Right forelimb (tissue), 1 donor: ENCODE measurements around the gene ADAT1.

Experiments used
- DNase-seq: peaks from one replicate; pipeline ENCODE4 v3.0.0-alpha.2; 2018

Gene ADAT1

DNA sequence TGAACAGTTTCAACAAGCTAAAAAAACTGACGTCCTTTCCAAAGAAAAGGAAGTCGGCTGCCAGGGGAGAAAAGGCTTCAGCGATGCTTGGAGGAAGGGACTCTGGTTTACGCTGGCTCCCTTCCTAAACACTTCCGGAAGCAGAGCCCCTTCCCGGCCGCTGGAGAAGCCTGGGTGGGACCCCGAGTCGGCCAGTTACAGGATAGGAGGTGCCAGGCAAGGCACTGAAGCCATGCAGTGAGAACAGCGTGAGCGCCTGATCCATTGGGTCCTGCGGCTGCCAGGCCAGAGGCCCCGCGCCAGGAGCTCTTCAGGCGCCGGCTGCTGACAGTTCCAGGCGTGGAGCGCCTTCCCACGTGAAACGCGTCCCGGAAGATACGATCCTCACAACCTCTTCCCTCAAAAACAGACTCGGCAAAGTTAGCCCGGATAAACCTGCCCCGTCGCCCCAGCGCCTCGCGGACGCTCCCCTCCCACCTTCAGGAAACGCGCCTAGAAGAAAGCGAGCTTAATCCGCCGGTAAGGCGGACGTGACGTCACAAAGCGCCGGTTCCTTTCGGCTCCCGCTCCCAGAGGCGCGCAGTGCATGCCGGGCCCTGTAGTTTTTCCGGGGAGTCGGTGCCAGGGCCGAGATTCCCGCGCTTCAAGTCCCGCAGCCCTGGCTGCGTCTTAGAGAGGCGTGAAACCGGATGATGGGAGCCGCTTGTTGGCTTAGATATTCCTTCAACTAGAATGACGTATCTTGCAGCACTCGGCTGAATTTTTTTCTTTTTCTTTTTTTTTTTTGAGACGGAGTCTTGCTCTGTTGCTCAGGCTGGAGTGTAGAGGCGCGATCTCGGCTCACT lies at the start of gene ADAT1:
TSS of gene ADAT1 (minus strand) at position 521 of the 845 bp plus-strand sequence. CDS start 2,482 bp downstream, outside the sequence.
- DNase-seq, result peak; percentile 98

- DNase-seq, result no peak
These were observed 44.4 kb upstream of the ADAT1 start for GRCh38 chr16:75667503-75667902.

- no peak for DNase-seq
These were observed 37.7 kb upstream of the ADAT1 start for GRCh38 chr16:75660726-75661302.

DNA sequence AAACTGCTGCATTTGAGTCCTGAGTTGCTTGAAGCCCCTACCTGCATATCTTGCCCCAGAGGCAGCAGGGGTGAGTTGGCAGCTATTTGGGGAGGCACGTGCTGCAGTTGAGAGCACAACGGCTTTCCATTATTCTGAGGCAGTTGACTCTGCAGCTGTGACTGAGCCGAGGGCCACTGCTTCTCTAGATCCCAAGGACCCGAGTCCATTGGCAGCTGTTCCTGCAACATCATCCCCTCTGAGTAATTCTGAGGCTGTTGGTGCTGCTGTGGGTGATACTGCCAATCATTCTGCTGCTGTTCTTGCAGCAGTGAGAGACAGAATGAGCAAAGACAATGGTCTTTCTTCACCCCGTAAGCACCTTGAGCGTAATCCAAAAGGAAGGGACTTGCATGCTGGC lies 37.2 kb upstream of the ADAT1 start:
- no peak for DNase-seq

GRCh38 chr16:75658175-75658574 lies 35.1 kb upstream of the ADAT1 start:
- DNase-seq, result no peak

DNA sequence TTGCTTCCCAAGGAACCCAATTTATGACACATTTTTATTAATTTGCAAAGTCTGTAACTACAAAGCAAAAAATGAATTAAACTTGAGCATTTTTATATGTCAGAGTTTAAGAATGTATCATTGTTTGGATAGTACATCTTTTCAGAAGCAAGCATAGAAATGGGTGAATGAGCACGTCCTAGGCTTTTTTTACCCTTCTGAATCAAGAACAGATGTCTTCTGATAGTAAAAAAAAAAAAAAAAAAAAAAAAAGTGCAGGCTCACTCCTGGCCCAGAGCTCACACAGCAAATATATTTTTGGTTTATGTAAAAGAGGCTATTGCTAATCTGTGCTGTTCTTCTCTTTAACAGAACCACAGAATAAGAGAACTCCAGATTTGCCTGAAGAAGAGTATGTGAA lies 30.8 kb upstream of the ADAT1 start:
- no peak for DNase-seq

GRCh38 chr16:75648265-75649076 lies 25.4 kb upstream of the ADAT1 start:
- DNase-seq, result peak; percentile 92

DNA sequence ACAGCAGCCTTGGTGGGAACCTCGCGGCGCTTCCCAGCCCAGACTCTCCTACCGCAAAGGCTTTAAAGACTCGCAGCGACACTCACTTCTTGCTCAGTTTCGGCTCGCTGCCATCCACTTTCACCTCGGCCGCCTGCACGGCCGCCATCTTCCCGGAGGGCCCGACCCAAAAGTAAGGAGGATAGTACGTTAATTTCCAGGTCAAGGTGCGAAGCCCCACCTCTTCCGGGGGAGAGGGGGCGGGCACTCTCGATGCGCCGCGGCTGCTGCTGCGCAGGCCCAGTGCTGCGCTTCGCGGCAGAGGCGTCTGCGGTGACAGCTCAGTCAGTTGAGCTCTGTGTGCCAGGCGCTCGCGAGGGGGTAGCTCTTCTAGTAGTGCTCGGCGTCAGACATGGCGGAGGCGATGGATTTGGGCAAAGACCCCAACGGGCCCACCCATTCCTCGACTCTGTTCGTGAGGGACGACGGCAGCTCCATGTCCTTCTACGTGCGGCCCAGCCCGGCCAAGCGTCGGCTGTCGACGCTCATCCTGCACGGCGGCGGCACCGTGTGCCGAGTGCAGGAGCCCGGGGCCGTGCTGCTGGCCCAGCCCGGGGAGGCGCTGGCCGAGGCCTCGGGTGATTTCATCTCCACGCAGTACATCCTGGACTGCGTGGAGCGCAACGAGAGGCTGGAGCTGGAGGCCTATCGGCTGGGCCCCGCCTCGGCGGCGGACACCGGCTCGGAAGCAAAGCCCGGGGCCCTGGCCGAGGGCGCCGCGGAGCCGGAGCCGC lies 24.6 kb upstream of the ADAT1 start, which contains the start of the genes KARS1 and TERF2IP:
TSS of gene KARS1 (minus strand) at position 174 of the 773 bp plus-strand sequence. CDS start at position 148, 26 bp downstream.
TSS of gene TERF2IP (plus strand) at position 282 of the 773 bp plus-strand sequence. CDS start at position 392, 110 bp downstream.
- DNase-seq, result peak; percentile 95

DNA sequence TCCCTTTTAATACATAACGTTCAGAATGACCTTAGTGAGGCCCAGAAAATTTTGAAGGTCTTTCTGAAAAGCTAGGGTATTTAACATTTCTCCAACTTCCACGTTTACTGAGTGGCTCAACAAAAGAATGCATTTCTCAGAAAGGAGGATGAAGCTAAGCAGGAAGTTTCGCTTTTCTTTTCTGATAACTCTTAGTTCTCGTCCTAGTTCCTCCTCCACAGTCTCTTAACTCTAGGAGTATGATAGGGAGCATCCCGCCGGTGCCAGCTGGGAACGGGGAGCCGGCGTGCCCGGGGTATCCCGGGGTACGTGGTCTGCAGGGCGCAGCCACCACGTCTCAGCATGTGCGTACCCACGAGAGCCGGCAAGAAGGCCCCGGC lies 24.0 kb upstream of the ADAT1 start:
- no peak for DNase-seq

GRCh38 chr16:75644240-75645012 lies 21.3 kb upstream of the ADAT1 start:
- DNase-seq, result no peak

DNA sequence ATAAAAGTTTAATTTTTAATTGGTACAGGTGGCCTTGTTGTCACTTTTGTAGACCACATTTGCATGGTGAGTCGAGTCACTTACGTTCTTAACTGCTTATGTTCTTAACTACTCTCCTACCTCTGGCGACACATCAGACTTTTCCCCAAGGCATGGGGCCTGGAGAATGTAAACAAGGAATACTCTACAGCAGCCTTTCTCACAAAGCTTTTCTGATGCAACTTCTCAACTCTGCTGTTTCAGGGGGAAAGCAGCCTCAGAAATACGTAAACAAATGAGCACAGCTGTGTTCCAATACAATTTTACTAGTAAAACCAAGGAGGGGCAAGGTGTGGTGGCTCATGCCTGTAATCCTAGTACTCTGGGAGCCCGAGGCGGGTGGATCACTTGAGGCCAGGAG lies 17.5 kb upstream of the ADAT1 start:
- DNase-seq, result no peak

DNA sequence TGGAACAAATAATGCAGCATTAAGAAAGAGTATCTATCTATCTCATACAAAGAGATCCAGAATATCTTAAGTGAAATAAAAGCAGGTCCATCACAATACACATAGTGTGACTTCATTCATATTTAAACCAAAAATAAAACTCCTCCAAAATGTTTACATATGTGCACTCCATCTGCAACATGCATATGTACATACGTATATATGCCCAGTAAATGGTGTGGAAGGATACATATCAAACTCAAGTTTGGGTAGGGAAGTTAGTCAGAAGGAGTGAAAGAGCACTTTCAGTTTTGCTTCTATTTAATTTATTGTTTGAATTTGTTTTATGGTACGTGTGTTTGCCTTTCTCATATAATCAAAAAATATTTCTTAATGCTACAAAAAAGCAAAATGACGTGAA lies 12.0 kb upstream of the ADAT1 start:
- DNase-seq, result no peak

GRCh38 chr16:75632857-75633256 lies 9.8 kb upstream of the ADAT1 start:
- DNase-seq, result no peak

DNA sequence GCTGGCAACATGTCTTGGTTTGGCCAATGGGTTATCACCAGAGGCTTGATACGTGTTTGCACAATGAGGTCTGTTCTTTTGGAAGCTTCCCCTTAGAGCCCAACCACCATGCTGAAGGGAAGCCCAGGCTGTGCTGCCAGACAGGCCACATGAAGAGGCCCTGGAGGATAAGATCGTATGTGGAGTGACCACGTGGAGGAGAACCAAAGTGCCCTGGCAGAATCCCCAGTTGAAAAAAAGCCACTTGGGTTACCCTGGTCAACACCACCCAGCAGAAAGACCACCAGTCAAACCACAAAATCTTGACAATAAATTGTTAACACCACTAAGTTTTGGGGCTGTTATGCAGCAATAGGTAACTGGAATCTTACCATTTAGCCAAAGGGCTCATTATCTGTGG lies 7.0 kb upstream of the ADAT1 start:
- no peak for DNase-seq

- DNase-seq, result no peak
These were observed 6.1 kb upstream of the ADAT1 start for GRCh38 chr16:75629132-75629531.

GRCh38 chr16:75628351-75628750 lies 5.3 kb upstream of the ADAT1 start:
- no peak for DNase-seq

GRCh38 chr16:75627851-75628250 lies 4.8 kb upstream of the ADAT1 start:
- DNase-seq, result no peak

DNA sequence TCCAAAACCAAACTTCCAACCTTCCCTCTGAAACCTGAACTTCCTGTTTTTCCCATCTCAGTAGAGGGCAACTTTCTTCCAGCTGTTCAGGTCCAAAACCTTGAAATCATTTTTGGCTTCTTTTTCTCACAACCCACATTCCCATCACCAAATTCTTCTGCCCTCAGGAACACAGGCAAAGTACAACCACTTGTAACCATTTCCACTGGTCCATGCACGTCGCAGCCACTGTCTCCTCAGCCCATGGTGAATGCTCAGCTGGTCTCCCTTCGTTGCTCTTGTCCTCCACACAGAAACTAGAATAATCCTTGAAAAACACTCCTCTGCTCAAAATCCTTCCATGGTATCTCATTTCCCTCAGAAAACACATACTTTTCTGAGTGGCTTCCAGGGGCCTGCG lies 3.7 kb upstream of the ADAT1 start:
- DNase-seq, result no peak

- DNase-seq, result no peak
These were observed 1.8 kb upstream of the ADAT1 start for GRCh38 chr16:75624921-75625334.

- no peak for DNase-seq
These were observed 2.0 kb downstream of the ADAT1 start for GRCh38 chr16:75621170-75621477.

- DNase-seq, result no peak
These were observed 2.5 kb downstream of the ADAT1 start for GRCh38 chr16:75620326-75621169.
